ENCODE measurements around the gene RASD2.

Gene RASD2

DNA sequence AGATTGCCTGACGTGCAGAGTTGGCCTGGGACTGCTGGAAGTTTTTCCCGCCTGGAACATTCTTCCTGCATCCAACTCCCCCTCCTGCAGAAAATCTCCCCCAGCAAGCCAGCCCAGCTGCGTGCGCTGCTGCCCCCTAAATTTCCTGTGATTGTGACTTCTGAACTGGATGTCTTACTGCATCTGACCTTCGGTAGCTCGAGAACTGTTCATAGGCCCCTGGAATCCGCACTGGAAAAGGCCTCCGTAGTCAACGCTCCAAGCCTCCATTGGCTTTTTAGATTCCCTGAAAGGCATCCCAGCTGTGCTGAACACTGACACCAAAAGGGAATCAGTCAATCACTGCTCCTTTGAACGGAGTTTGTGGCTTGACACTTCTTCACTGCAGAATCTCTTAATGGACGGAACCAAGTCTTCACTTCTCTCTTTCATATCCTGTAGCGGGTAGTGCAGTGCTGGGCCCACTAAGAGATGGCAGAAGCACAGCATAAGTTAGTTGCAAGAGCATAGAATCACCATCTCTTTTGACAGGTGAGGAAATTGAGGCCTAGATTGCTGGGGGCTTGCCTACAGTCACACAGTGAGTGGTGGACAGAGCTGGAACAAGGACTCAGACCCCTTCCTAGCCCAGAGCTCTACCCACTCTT, 14.2 kb upstream of the RASD2 start:
- H3K9ac ChIP-seq (ENCODE audit: low read depth, low read length, poor library complexity, severe bottlenecking): no peak overlapping the region
- H3K4me3 ChIP-seq (ENCODE audit: low read length, poor library complexity, severe bottlenecking): no peak overlapping the region
- no peaks in the 10 kb centered on the region for H4K20me1 ChIP-seq (ENCODE audit: insufficient read depth, low read length, poor library complexity, severe bottlenecking)
- no peak overlapping the region for H2AFZ ChIP-seq (ENCODE audit: low read length)
- H3F3A ChIP-seq (ENCODE audit: low read depth): no peaks in the 10 kb centered on the region
- no peaks in the 10 kb centered on the region for H3K9me3 ChIP-seq (ENCODE audit: insufficient read depth, low read depth, low read length)
- TF ChIP-seq, protein P1, sequence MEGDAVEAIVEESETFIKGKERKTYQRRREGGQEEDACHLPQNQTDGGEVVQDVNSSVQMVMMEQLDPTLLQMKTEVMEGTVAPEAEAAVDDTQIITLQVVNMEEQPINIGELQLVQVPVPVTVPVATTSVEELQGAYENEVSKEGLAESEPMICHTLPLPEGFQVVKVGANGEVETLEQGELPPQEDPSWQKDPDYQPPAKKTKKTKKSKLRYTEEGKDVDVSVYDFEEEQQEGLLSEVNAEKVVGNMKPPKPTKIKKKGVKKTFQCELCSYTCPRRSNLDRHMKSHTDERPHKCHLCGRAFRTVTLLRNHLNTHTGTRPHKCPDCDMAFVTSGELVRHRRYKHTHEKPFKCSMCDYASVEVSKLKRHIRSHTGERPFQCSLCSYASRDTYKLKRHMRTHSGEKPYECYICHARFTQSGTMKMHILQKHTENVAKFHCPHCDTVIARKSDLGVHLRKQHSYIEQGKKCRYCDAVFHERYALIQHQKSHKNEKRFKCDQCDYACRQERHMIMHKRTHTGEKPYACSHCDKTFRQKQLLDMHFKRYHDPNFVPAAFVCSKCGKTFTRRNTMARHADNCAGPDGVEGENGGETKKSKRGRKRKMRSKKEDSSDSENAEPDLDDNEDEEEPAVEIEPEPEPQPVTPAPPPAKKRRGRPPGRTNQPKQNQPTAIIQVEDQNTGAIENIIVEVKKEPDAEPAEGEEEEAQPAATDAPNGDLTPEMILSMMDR (conservative IDR thresholded peaks at IDR 0.05; ENCODE audit: low read length): no peak
- TF ChIP-seq EZH2phosphoT487 (IDR thresholded peaks at IDR 0.05; ENCODE audit: borderline replicate concordance): no peak
- no peaks in the 10 kb centered on the region for H3K4me1 ChIP-seq (ENCODE audit: insufficient read depth, low read length, poor library complexity, severe bottlenecking)
- no peaks in the 10 kb centered on the region for H3K27me3 ChIP-seq (ENCODE audit: insufficient read depth, low read length, poor library complexity, severe bottlenecking)
- H3K4me2 ChIP-seq (ENCODE audit: low read depth, low read length, poor library complexity, severe bottlenecking): no peak overlapping the region
- no peaks in the 10 kb centered on the region for H3K9me2 ChIP-seq (replicated peaks; ENCODE audit: low read depth, low read length)
- no peaks in the 10 kb centered on the region for H3K79me2 ChIP-seq (ENCODE audit: insufficient read depth, low read length)
- H3K36me3 ChIP-seq (ENCODE audit: insufficient read depth, low read length): no peaks in the 10 kb centered on the region

DNA sequence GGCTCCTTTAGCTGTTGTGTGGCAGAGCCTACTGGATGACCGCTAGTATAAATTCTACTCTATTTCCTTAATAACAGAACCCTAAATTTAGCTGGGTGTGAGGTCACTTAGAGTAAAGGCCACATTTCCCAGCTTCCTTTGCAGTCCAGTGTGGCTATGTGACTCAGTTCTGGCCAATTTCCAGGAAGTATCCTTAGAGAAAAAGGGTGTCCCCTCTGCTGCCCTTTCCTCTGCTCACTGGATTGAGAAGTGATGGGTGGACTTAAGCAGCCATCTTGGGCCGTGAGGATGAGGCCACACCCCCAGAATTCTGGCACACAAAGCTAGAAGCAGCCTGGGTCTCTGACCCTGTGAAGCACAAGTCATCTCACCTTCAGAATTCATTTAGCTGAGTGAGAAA, 11.7 kb upstream of the RASD2 start:
- Histone ChIP-seq H3K9me2 (replicated peaks; ENCODE audit: low read depth, low read length) (no peaks in the 10 kb centered on the region), H3K36me3 (ENCODE audit: insufficient read depth, low read length) (no peaks in the 10 kb centered on the region), H3F3A (ENCODE audit: low read depth) (no peaks in the 10 kb centered on the region), H3K4me3 (ENCODE audit: low read length, poor library complexity, severe bottlenecking) (no peak overlapping the region), H3K4me1 (ENCODE audit: insufficient read depth, low read length, poor library complexity, severe bottlenecking) (no peaks in the 10 kb centered on the region), H3K9ac (ENCODE audit: low read depth, low read length, poor library complexity, severe bottlenecking) (no peak overlapping the region), H3K79me2 (ENCODE audit: insufficient read depth, low read length) (no peaks in the 10 kb centered on the region), H3K9me3 (ENCODE audit: insufficient read depth, low read depth, low read length) (no peaks in the 10 kb centered on the region), H4K20me1 (ENCODE audit: insufficient read depth, low read length, poor library complexity, severe bottlenecking) (no peaks in the 10 kb centered on the region), H3K27me3 (ENCODE audit: insufficient read depth, low read length, poor library complexity, severe bottlenecking) (no peaks in the 10 kb centered on the region), H3K4me2 (ENCODE audit: low read depth, low read length, poor library complexity, severe bottlenecking) (no peak overlapping the region), H2AFZ (ENCODE audit: low read length) (no peak overlapping the region)
- TF ChIP-seq EZH2phosphoT487 (IDR thresholded peaks at IDR 0.05; ENCODE audit: borderline replicate concordance): no peak
- TF ChIP-seq, protein P1 (conservative IDR thresholded peaks at IDR 0.05; ENCODE audit: low read length): no peak

DNA sequence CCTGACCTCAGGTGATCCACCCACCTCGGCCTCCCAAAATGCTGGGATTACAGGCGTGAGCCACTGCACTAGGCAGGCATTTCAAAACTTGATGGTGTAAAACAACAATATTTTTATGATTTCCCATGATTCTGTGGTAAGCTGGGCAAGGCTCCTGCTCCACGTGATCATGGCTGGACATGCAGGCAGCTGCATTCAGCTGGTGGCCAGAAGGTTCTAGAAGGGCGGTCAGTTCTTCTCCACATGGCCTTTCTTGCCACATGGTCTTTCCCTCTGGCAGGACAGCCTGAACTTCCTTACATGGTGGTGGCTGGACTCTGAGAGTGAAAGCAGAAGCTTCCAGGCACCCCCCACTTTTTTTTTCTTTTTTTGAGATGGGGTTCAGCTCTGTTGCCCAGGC, 9.9 kb upstream of the RASD2 start:
- no peak overlapping the region for H3K9ac ChIP-seq (ENCODE audit: low read depth, low read length, poor library complexity, severe bottlenecking)
- no peaks in the 10 kb centered on the region for H3K27me3 ChIP-seq (ENCODE audit: insufficient read depth, low read length, poor library complexity, severe bottlenecking)
- no peaks in the 10 kb centered on the region for H3F3A ChIP-seq (ENCODE audit: low read depth)
- H3K4me3 ChIP-seq (ENCODE audit: low read length, poor library complexity, severe bottlenecking): no peak overlapping the region
- H4K20me1 ChIP-seq (ENCODE audit: insufficient read depth, low read length, poor library complexity, severe bottlenecking): no peaks in the 10 kb centered on the region
- no peak overlapping the region for H2AFZ ChIP-seq (ENCODE audit: low read length)
- no peaks in the 10 kb centered on the region for H3K36me3 ChIP-seq (ENCODE audit: insufficient read depth, low read length)
- no peak for TF ChIP-seq EZH2phosphoT487 (IDR thresholded peaks at IDR 0.05; ENCODE audit: borderline replicate concordance)
- TF ChIP-seq, protein P1 (conservative IDR thresholded peaks at IDR 0.05; ENCODE audit: low read length): no peak
- H3K79me2 ChIP-seq (ENCODE audit: insufficient read depth, low read length): no peaks in the 10 kb centered on the region
- H3K4me1 ChIP-seq (ENCODE audit: insufficient read depth, low read length, poor library complexity, severe bottlenecking): no peaks in the 10 kb centered on the region
- H3K9me2 ChIP-seq (replicated peaks; ENCODE audit: low read depth, low read length): no peaks in the 10 kb centered on the region
- no peak overlapping the region for H3K4me2 ChIP-seq (ENCODE audit: low read depth, low read length, poor library complexity, severe bottlenecking)
- H3K9me3 ChIP-seq (ENCODE audit: insufficient read depth, low read depth, low read length): no peaks in the 10 kb centered on the region

Measured in Loucy (cell line).